ENCODE data around the gene SERPINA6. TPM values are rescaled to one million over a fixed set of nuclear protein-coding genes. Genes with fewer than 3 reads are reported as not detected.

Gene SERPINA6
- total RNA-seq, 4 donors from 2014 or later: not detected

GRCh38 chr14:94291906-94292525 is 31.1 kb downstream of the SERPINA6 start:
- no peaks in the 10 kb centered on the region for H3K27me3 ChIP-seq
- intact Hi-C loops (cut with DNase I): no loop called here
- no peak overlapping the region for H3K4me3 ChIP-seq (replicated peaks in 1 of 3)
- no peaks in the 10 kb centered on the region for H3K4me1 ChIP-seq
- TF ChIP-seq POLR2A (IDR thresholded peaks at IDR 0.05) (no peak), CTCF (IDR thresholded peaks at IDR 0.05) (no peak)
- no peaks in the 10 kb centered on the region for H3K36me3 ChIP-seq
- 84 to 85% methylated on average over 14 to 15 of the region's 15 CpGs for WGBS, 2 donors
- no peak for DNase-seq
- H3K9me3 ChIP-seq: no peaks in the 10 kb centered on the region
- no peak overlapping the region for H3K27ac ChIP-seq

GRCh38 chr14:94291159-94291905 is 31.8 kb downstream of the SERPINA6 start:
- TF ChIP-seq CTCF (IDR thresholded peaks at IDR 0.05) (no peak), POLR2A (IDR thresholded peaks at IDR 0.05) (no peak)
- Histone ChIP-seq H3K4me1 (no peaks in the 10 kb centered on the region), H3K9me3 (no peaks in the 10 kb centered on the region), H3K36me3 (no peaks in the 10 kb centered on the region), H3K27ac (no peak overlapping the region), H3K27me3 (no peaks in the 10 kb centered on the region), H3K4me3 (replicated peaks in 1 of 3) (no peak overlapping the region)
- no peak for DNase-seq
- WGBS, 2 donors: 86 to 90% methylated on average over 5 to 10 of the region's 13 CpGs
- intact Hi-C loops (cut with DNase I): no loop called here

- no peaks in the 10 kb centered on the region for H3K27me3 ChIP-seq
- intact Hi-C loops (cut with DNase I): no loop called here
- no peaks in the 10 kb centered on the region for H3K9me3 ChIP-seq
- DNase-seq: no peak
- WGBS, 2 donors: 80 to 83% methylated on average over 8 of the region's 8 CpGs
- TF ChIP-seq CTCF (IDR thresholded peaks at IDR 0.05) (no peak), POLR2A (IDR thresholded peaks at IDR 0.05) (no peak)
- H3K4me3 ChIP-seq (replicated peaks in 1 of 3): no peak overlapping the region
- H3K27ac ChIP-seq: no peak overlapping the region
- H3K36me3 ChIP-seq: no peaks in the 10 kb centered on the region
- H3K4me1 ChIP-seq: no peaks in the 10 kb centered on the region
Observed at GRCh38 chr14:94290197-94290596, 32.9 kb downstream of the SERPINA6 start.

GRCh38 chr14:94288610-94289465 is 34.3 kb downstream of the SERPINA6 start:
- WGBS, 2 donors: 69 to 76% methylated on average over 14 of the region's 14 CpGs
- intact Hi-C loops (cut with DNase I): no loop called here
- H3K4me1 ChIP-seq: no peaks in the 10 kb centered on the region

More at GRCh38 chr14:94288610-94289465, 34.3 kb downstream of the SERPINA6 start:
- Histone ChIP-seq H3K4me3 (replicated peaks in 1 of 3) (no peak overlapping the region), H3K36me3 (no peaks in the 10 kb centered on the region), H3K9me3 (no peaks in the 10 kb centered on the region), H3K27ac (no peak overlapping the region), H3K27me3 (no peaks in the 10 kb centered on the region)
- DNase-seq: no peak
- TF ChIP-seq POLR2A (IDR thresholded peaks at IDR 0.05): no peak
- no peak for TF ChIP-seq CTCF (IDR thresholded peaks at IDR 0.05)

All from thyroid gland (tissue), 4 donors.